HFFc6 (cell line): ENCODE measurements around the gene PASK. TPM values are rescaled to one million over a fixed set of nuclear protein-coding genes. Genes with fewer than 3 reads are reported as not detected.

Source experiments
- DNase-seq: peaks from one replicate; pipeline ENCODE4 v3.0.0-alpha.2; 2018
- H3K27ac Mint-ChIP-seq: 2 replicates; pipeline ENCODE4 v1.8.0; 2020; ENCODE audit warnings: mild to moderate bottlenecking, mixed read lengths
- H3K27me3 Mint-ChIP-seq: 2 replicates; pipeline ENCODE4 v1.8.0; 2021; ENCODE audit warnings: mild to moderate bottlenecking, moderate library complexity, mixed read lengths; ENCODE audit not compliant: insufficient read depth
- H3K36me3 Mint-ChIP-seq: 2 replicates; pipeline ENCODE4 v1.8.0; 2021; ENCODE audit warnings: low read depth, mixed read lengths
- H3K4me1 Mint-ChIP-seq: 2 replicates; pipeline ENCODE4 v1.8.0; 2020; ENCODE audit warnings: low read depth, mixed read lengths
- H3K4me3 Mint-ChIP-seq: 2 replicates; pipeline ENCODE4 v1.8.0; 2020; ENCODE audit warnings: mild to moderate bottlenecking, moderate library complexity, mixed read lengths
- H3K9me3 Mint-ChIP-seq: 2 replicates; pipeline ENCODE4 v1.8.0; 2020; ENCODE audit warnings: mild to moderate bottlenecking, mixed read lengths
- total RNA-seq, 6 experiments: library from RNA; stranded (reverse); fragmentation: NEBNext Ultra II Directional; extraction: Animal tissue kit (Norgen Biotek cat#: 25700); gene quantifications; 2 replicates in 1 of 6; 3 replicates in 5 of 6; pipeline ENCODE4 v1.2.3, GENCODE V29; 2021
- TF ChIP-seq, protein P1 (sequence below): fragments of 200-600 bp; sonication (generic); IDR thresholded peaks from 2 replicates; pipeline ENCODE4 v1.5.0; 2021; ENCODE audit warnings: antibody characterized with exemption, mild to moderate bottlenecking

PASK gene
- total RNA-seq, 6 experiments from 2014 or later = 3.3 to 7.1 (median 6.0) TPM

DNA sequence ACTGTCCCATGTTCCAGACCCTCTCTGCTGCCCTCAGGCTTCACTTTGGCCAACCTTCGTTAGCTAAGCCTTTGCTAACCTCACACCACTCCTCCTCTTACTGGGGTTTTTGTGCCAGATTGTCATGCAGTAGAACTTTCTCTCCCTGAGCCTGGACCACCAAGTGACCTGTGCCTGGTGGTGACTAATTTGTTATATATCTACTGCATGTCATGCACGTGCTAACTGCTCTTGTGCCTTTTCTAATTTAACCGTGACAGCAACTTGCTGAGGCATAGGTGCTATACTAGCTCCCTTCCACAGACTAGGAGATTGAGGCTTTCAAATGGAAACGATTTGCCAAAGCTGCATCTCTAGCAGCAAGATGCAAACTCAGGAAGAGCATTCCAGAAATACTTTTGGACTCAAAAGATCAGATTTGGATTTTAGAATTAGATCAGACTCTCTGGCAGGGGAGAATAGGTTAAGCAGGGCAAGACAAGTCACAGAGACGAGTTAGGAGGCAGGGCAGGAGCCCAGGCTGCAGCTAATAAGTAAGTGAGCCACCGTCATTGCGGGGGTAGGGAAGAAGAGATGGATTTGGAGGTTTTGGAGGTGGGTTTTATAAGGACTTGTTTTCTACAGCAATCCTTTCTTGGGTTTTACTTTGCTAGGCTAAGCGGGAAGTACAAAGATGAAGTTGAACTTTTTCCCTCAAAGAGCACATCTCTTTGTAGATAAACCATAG, 2.8 kb upstream of the PASK start:
- TF ChIP-seq, protein P1, sequence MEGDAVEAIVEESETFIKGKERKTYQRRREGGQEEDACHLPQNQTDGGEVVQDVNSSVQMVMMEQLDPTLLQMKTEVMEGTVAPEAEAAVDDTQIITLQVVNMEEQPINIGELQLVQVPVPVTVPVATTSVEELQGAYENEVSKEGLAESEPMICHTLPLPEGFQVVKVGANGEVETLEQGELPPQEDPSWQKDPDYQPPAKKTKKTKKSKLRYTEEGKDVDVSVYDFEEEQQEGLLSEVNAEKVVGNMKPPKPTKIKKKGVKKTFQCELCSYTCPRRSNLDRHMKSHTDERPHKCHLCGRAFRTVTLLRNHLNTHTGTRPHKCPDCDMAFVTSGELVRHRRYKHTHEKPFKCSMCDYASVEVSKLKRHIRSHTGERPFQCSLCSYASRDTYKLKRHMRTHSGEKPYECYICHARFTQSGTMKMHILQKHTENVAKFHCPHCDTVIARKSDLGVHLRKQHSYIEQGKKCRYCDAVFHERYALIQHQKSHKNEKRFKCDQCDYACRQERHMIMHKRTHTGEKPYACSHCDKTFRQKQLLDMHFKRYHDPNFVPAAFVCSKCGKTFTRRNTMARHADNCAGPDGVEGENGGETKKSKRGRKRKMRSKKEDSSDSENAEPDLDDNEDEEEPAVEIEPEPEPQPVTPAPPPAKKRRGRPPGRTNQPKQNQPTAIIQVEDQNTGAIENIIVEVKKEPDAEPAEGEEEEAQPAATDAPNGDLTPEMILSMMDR = no peak
- peak overlapping the region; percentile 95 for H3K4me3 Mint-ChIP-seq
- peak; percentile 45 for DNase-seq
- H3K36me3 Mint-ChIP-seq = peaks cover 10% of the 10 kb centered on the region; the same call in 1 of the 2 replicates
- peaks cover 63% of the 10 kb centered on the region for H3K4me1 Mint-ChIP-seq
- H3K9me3 Mint-ChIP-seq = no peaks in the 10 kb centered on the region
- peaks cover 5% of the 10 kb centered on the region for H3K27me3 Mint-ChIP-seq
- H3K27ac Mint-ChIP-seq = peak overlapping the region; percentile 86

DNA sequence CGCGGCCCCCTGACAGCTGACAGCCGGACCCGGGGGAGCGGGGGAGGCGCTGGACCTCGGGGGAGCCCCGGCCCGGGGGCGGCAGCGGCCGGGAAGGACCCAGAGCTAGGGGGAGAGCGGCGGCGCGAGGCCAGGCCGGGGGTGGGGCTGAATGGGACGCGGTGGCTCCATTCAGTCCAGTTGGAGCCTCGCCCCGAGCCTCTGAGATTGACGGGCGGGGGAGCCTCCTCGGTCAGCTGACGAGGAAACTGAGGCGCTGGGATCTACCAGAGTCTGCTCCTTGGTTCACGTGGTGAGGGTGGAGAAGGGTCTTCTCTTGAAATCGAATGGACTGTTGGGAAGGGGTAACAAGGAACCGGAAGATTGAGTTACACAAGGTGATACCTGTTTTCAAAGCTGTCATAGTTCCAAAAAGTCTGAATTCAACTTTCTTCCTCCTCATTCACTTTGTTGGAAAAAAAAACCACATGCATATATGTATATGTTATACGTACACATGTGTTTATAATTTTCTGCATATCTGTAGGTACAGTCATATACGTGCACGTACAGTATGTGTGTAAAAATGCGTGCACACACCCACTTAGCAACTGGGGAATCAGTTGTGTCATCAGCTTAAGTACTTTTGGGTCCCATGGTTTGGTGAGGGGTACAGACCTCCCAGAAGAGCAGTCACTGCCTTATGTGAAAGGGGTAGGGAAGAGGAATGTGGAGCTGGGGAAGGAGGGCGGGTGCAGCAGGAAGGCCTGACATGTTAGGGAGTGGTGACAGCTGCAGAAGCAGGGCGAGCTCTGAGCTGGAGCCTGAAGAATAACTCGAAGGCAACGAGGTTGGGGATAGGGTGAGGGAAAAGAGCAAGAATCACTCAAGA, 1.6 kb upstream of the PASK start:
- no peak for DNase-seq
- peaks cover 55% of the 10 kb centered on the region for H3K4me1 Mint-ChIP-seq
- H3K27ac Mint-ChIP-seq = peak overlapping the region; percentile 92
- peak overlapping the region; percentile 95 for H3K4me3 Mint-ChIP-seq
- H3K9me3 Mint-ChIP-seq = no peaks in the 10 kb centered on the region
- TF ChIP-seq, protein P1 = no peak; the same call in 1 of the 2 replicates
- peaks cover 2% of the 10 kb centered on the region for H3K27me3 Mint-ChIP-seq
- H3K36me3 Mint-ChIP-seq = peaks cover 10% of the 10 kb centered on the region; the same call in 1 of the 2 replicates

DNA sequence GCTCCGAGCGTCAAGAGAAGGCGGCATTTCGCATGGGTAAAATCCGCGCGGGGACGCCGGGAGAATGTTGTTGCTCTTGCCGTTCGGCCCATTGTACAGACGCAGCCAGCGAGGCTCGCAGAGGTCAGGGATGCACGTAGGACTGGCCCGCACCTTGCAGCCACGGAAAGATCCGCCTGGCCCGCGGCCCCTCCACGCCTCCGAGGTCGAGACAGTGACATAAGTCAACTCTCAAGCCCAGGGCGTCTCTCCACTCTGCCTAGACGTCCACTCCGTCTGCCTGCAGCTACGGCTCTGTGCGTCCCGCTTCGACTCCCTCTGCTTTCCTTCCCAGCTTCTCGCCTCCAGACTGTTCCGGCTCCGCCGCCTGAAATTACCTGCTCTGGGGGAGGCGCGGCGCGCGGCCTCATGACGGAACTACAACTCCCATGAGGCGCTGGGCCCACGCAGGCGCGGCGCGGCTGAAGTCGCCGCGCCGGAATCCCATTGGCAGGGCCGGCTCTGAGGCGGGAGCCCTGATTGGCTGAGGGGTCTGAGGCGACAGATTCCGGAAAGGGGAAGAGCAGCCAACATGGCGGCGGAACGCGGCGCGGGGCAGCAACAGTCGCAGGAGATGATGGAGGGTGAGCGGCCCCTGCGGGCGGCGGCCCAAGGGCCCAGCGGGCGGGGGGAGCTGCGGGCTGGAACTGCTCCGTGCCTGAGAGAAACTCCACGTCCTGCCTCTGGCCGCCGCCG, 820 bp upstream of the PASK start, which contains the start of gene PPP1R7:
Gene PPP1R7, plus strand, starts transcription at position 543 of the 735 bp plus-strand sequence. Its CDS starts 29 bp downstream, at position 572.
- TF ChIP-seq, protein P1 = no peak; the same call in 1 of the 2 replicates
- Mint-ChIP-seq H3K27me3 (peaks cover 2% of the 10 kb centered on the region), H3K36me3 (peaks cover 9% of the 10 kb centered on the region; the same call in 1 of the 2 replicates), H3K4me3 (peak within 1 kb of the TSS; percentile 95), H3K27ac (peak within 1 kb of the TSS; percentile 92), H3K4me1 (peaks cover 53% of the 10 kb centered on the region), H3K9me3 (no peaks in the 10 kb centered on the region)
- DNase-seq = peak; percentile 92

DNA sequence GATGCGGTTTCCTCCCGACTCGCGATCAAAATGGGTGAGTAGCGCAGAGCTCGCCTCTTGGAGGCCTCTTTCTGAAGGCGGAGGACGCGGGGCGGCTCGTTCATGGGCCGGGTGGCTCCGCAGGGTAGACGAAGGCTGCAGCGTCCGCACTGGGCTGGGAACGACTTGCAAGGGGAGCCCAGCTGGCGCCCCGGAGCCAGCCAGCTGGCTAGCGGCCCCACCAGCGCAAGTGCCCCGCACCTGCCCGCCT, 328 bp upstream of the PASK start:
- H3K4me3 Mint-ChIP-seq = peak overlapping the region; percentile 95
- peaks cover 2% of the 10 kb centered on the region for H3K27me3 Mint-ChIP-seq
- H3K4me1 Mint-ChIP-seq = peaks cover 48% of the 10 kb centered on the region
- H3K36me3 Mint-ChIP-seq = peaks cover 6% of the 10 kb centered on the region; the same call in 1 of the 2 replicates
- DNase-seq = no peak
- no peaks in the 10 kb centered on the region for H3K9me3 Mint-ChIP-seq
- H3K27ac Mint-ChIP-seq = peak overlapping the region; percentile 92
- TF ChIP-seq, protein P1 = no peak

DNA sequence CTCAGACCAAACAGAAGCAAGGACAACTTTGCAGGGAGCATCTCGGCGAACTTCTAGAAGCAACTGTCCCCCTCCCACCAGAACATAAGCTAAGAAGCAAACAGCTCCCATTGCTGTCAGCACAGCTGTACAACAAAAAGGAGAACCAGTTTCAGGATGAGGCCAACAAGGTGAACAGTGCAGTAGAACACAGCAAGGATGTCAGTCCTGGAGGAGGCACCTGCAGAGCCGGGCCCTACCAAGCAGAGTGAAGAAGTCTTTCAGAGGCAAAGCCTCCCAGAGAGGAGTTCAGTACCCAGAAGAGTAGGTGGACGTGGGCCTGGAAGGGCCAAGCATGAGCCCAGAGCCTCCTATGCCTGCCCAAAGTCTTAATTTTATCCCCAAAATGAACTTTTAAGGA, 1.0 kb downstream of the PASK start:
- peaks cover under 1% of the 10 kb centered on the region; the same call in 1 of the 2 replicates for H3K36me3 Mint-ChIP-seq
- H3K27me3 Mint-ChIP-seq = peaks cover 2% of the 10 kb centered on the region
- TF ChIP-seq, protein P1 = no peak
- no peak for DNase-seq
- H3K9me3 Mint-ChIP-seq = no peaks in the 10 kb centered on the region
- H3K27ac Mint-ChIP-seq = peak overlapping the region; percentile 46; the same call in 1 of the 2 replicates
- H3K4me3 Mint-ChIP-seq = peak overlapping the region; percentile 91
- H3K4me1 Mint-ChIP-seq = peaks cover 41% of the 10 kb centered on the region
